Gastrocnemius medialis (tissue), 4 donors: ENCODE results near the gene NPY2R. TPM values are rescaled to one million over a fixed set of nuclear protein-coding genes. Genes with fewer than 3 reads are reported as not detected.

Experiments
- ATAC-seq, 2 donors: fragments of 150-250 bp; one replicate each; pipeline ENCODE4 v1.9.1; 2016
- DNase-seq, 2 donors: peaks; one replicate each; pipeline ENCODE4 v3.0.0-alpha.2; 2019
- H3K27ac ChIP-seq, 4 donors: fragments of 200-600 bp; sonication (generic); 1 replicate in 1 of 4; 2 replicates in 3 of 4; pipeline ENCODE4 v1.5.1; 2016 to 2018; ENCODE audit warnings: mild to moderate bottlenecking in 2 of 4, moderate library complexity in 1 of 4
- H3K27me3 ChIP-seq, 3 donors: fragments of 200-600 bp; sonication (generic) in 2 of 3; 1 replicate in 1 of 3; 2 replicates in 2 of 3; pipeline versions ENCODE4 v1.5.1 to v1.6.0; 2016 to 2019; ENCODE audit warnings: mild to moderate bottlenecking in 1 of 3, moderate library complexity in 1 of 3
- H3K36me3 ChIP-seq, 2 donors: fragments of 200-600 bp; sonication (generic) in 1 of 2; one replicate each; pipeline ENCODE4 v1.5.1; 2017 to 2018
- H3K4me1 ChIP-seq, 2 donors: fragments of 200-600 bp; sonication (generic) in 1 of 2; one replicate each; pipeline ENCODE4 v1.5.1; 2016 to 2017; ENCODE audit warnings: mild to moderate bottlenecking in 2 of 2
- H3K4me3 ChIP-seq, 4 donors: fragments of 200-600 bp; sonication (generic) in 3 of 4; 1 replicate in 1 of 4; 2 replicates in 3 of 4; pipeline ENCODE4 v1.5.1; 2016 to 2019; ENCODE audit warnings: mild to moderate bottlenecking in 2 of 4
- H3K9me3 ChIP-seq, 3 donors: fragments of 200-600 bp; sonication (generic) in 2 of 3; 1 replicate in 1 of 3; 2 replicates in 2 of 3; pipeline ENCODE4 v1.5.1; 2016 to 2019
- CTCF ChIP-seq, 5 experiments: fragments of 450-650 bp in 3 of 5; fragments of 200-600 bp in 2 of 5; sonication (generic) in 2 of 5; IDR thresholded peaks in 4 of 5; conservative IDR thresholded peaks in 1 of 5; 1 replicate in 4 of 5; 2 replicates in 1 of 5; pipeline ENCODE4 v1.5.1; 2016 to 2019; ENCODE audit warnings: antibody characterized with exemption in 5 of 5, mild to moderate bottlenecking in 3 of 5, moderate library complexity in 3 of 5
- POLR2A ChIP-seq, 2 donors: fragments of 450-650 bp; IDR thresholded peaks; one replicate each; pipeline ENCODE4 v1.6.1; 2017; ENCODE audit warnings: antibody characterized with exemption in 2 of 2, mild to moderate bottlenecking in 2 of 2, moderate library complexity in 2 of 2
- in situ Hi-C, 4 donors: fragments of 200-750 bp; cut with MboI; loops; one replicate each; pipeline versions ENCODE4 v1.15.0 to v1.8.0; 2017; ENCODE audit warnings: low sequenced_read_pairs in 4 of 4
- intact Hi-C: fragments of 100-400 bp; cut with DNase I; formaldehyde crosslinking; loops from one replicate; pipeline ENCODE4 v1.15.1; 2023; ENCODE audit warnings: low total_unique reads
- total RNA-seq, 4 donors: library from RNA; depleted of rRNA; stranded (reverse); fragments of >200 nt; gene quantifications; one replicate each; pipeline versions ENCODE4 v1.1.0 to v1.2.3, GENCODE V29; 2016

The NPY2R gene
- total RNA-seq, 4 donors from 2014 or later = not detected

GRCh38 chr4:155173371-155173770 is 35.1 kb upstream of the NPY2R start:
- DNase-seq (no peak), ATAC-seq (no peak)
- no peaks in the 10 kb centered on the region for H3K4me1 ChIP-seq
- H3K27ac ChIP-seq = no peak overlapping the region
- intact Hi-C loops (no loop called here), in situ Hi-C loops (no loop called here)
- no peak overlapping the region for H3K4me3 ChIP-seq
- H3K36me3 ChIP-seq = no peaks in the 10 kb centered on the region
- TF ChIP-seq CTCF (IDR thresholded peaks at IDR 0.05 in 4 of 5, conservative IDR thresholded peaks at IDR 0.05 in 1 of 5) (no peak), POLR2A (IDR thresholded peaks at IDR 0.05) (no peak)
- H3K9me3 ChIP-seq = no peaks in the 10 kb centered on the region
- no peaks in the 10 kb centered on the region for H3K27me3 ChIP-seq

- H3K27me3 ChIP-seq = no peaks in the 10 kb centered on the region
- H3K36me3 ChIP-seq = no peaks in the 10 kb centered on the region
- intact Hi-C loops = no loop called here
- no peaks in the 10 kb centered on the region for H3K4me1 ChIP-seq
- H3K27ac ChIP-seq = no peak overlapping the region
- DNase-seq (no peak), ATAC-seq (no peak)
- TF ChIP-seq POLR2A (IDR thresholded peaks at IDR 0.05) (no peak), CTCF (IDR thresholded peaks at IDR 0.05 in 4 of 5, conservative IDR thresholded peaks at IDR 0.05 in 1 of 5) (no peak)
- in situ Hi-C loops = no loop called here
- no peak overlapping the region for H3K4me3 ChIP-seq
- H3K9me3 ChIP-seq = no peaks in the 10 kb centered on the region
Observed at GRCh38 chr4:155174668-155175067, 33.8 kb upstream of the NPY2R start.

- DNase-seq = no peak
- Histone ChIP-seq H3K27me3 (no peaks in the 10 kb centered on the region), H3K4me3 (no peak overlapping the region), H3K27ac (no peak overlapping the region), H3K4me1 (no peaks in the 10 kb centered on the region), H3K9me3 (no peaks in the 10 kb centered on the region), H3K36me3 (no peaks in the 10 kb centered on the region)
- TF ChIP-seq CTCF (IDR thresholded peaks at IDR 0.05 in 4 of 5, conservative IDR thresholded peaks at IDR 0.05 in 1 of 5) (no peak), POLR2A (IDR thresholded peaks at IDR 0.05) (no peak)
- in situ Hi-C loops = no loop called here
- intact Hi-C loops = no loop called here
- no peak for ATAC-seq
Observed at GRCh38 chr4:155179216-155179615, 29.2 kb upstream of the NPY2R start.

- DNase-seq (no peak), ATAC-seq (no peak)
- H3K27ac ChIP-seq = no peak overlapping the region
- no peaks in the 10 kb centered on the region for H3K27me3 ChIP-seq
- intact Hi-C loops (no loop called here), in situ Hi-C loops (no loop called here)
- H3K36me3 ChIP-seq = no peaks in the 10 kb centered on the region
- no peaks in the 10 kb centered on the region for H3K9me3 ChIP-seq
- H3K4me3 ChIP-seq = no peak overlapping the region
- TF ChIP-seq CTCF (IDR thresholded peaks at IDR 0.05 in 4 of 5, conservative IDR thresholded peaks at IDR 0.05 in 1 of 5) = no peak
- no peaks in the 10 kb centered on the region for H3K4me1 ChIP-seq
Observed at GRCh38 chr4:155186972-155187371, 21.5 kb upstream of the NPY2R start.

- in situ Hi-C loops (no loop called here), intact Hi-C loops (no loop called here)
- DNase-seq (no peak), ATAC-seq (no peak)
- Histone ChIP-seq H3K9me3 (no peaks in the 10 kb centered on the region), H3K4me1 (no peaks in the 10 kb centered on the region), H3K27me3 (no peaks in the 10 kb centered on the region), H3K4me3 (no peak overlapping the region), H3K27ac (no peak overlapping the region), H3K36me3 (no peaks in the 10 kb centered on the region)
- TF ChIP-seq POLR2A (IDR thresholded peaks at IDR 0.05) (no peak), CTCF (IDR thresholded peaks at IDR 0.05 in 4 of 5, conservative IDR thresholded peaks at IDR 0.05 in 1 of 5) (no peak)
Observed at GRCh38 chr4:155187989-155188388, 20.4 kb upstream of the NPY2R start.
